ENCODE results near the gene NKX1-1. TPM values are rescaled to one million over a fixed set of nuclear protein-coding genes. Genes with fewer than 3 reads are reported as not detected.

The NKX1-1 gene
- total and polyA plus RNA-seq, 9 of the 15 experiments (the other 6 are each of a cell fraction or from before 2014, with no cell fraction given), result not detected

GRCh38 chr4:1354136-1354982 is 51.9 kb downstream of the NKX1-1 start (continued):
- TF ChIP-seq ZBTB11 (CRISPR knock-in tag; IDR thresholded peaks at IDR 0.05), result no peak
- no peak for TF ChIP-seq ZNF41 (CRISPR knock-in tag; conservative IDR thresholded peaks at IDR 0.05)
- peak; percentile 20 for TF ChIP-seq POLR2G (IDR thresholded peaks at IDR 0.05; ENCODE audit: low read depth, low read length)
- TF ChIP-seq ERF (CRISPR knock-in tag; IDR thresholded peaks at IDR 0.05), result no peak
- TF ChIP-seq ZNF280B (CRISPR knock-in tag; IDR thresholded peaks at IDR 0.05), result no peak
- no peak for TF ChIP-seq YY1 (IDR thresholded peaks at IDR 0.05; ENCODE audit: borderline replicate concordance in 1 of 3, control insufficient read depth in 1 of 3, extremely low read depth in 1 of 3, insufficient read depth in 3 of 3, insufficient read length in 1 of 3, insufficient replicate concordance in 2 of 3, low read depth in 1 of 3, low read length in 2 of 3)
- TF ChIP-seq RAD21 (CRISPR knock-in tag; conservative IDR thresholded peaks at IDR 0.05 in 1 of 2, IDR thresholded peaks at IDR 0.05 in 1 of 2), result 0 out of 4 replicates have a peak, but pooled peaks of 1 of the 2 experiments have one; percentile 5
- TF ChIP-seq ZNF174 (CRISPR knock-in tag; IDR thresholded peaks at IDR 0.05), result no peak
- peak in 1 of 3 experiments; percentile 26; a peak in 1 of 6 replicates for TF ChIP-seq CTCF (IDR thresholded peaks at IDR 0.05 in 2 of 3, conservative IDR thresholded peaks at IDR 0.05 in 1 of 3; ENCODE audit: insufficient read depth in 2 of 3, low read depth in 1 of 3, low read length in 3 of 3)
- no peak for TF ChIP-seq PCBP2 (IDR thresholded peaks at IDR 0.05; ENCODE audit: low read depth, low read length, poor library complexity, severe bottlenecking)
- no peak for TF ChIP-seq IRF2 (CRISPR knock-in tag; IDR thresholded peaks at IDR 0.05)

Data from K562 (cell line).